PC-3 (cell line): ENCODE results near the gene MYO1F.

Source experiments
- EZH2 ChIP-seq: fragments of 300-600 bp; sonication (generic); IDR thresholded peaks from one replicate; pipeline ENCODE4 v1.6.1; 2017; ENCODE audit warnings: antibody characterized with exemption, mild to moderate bottlenecking, low read length; ENCODE audit not compliant: unreplicated experiment
- EZH2phosphoT487 ChIP-seq: fragments of 300-600 bp; sonication (generic); IDR thresholded peaks from 2 replicates; pipeline ENCODE4 v1.6.1; 2018; ENCODE audit warnings: mild to moderate bottlenecking, antibody characterized with exemption, low read length, borderline replicate concordance

- TF ChIP-seq EZH2phosphoT487 (no peak), EZH2 (no peak)
Observed at GRCh38 chr19:8500158-8500557, 77.1 kb downstream of the MYO1F start.
